Measurements from ENCODE around the gene ADRB1. TPM values are rescaled to one million over a fixed set of nuclear protein-coding genes. Genes with fewer than 3 reads are reported as not detected.
A peak's percentile ranks its signal among the peaks of the same experiment; 100 is the strongest.

Gene ADRB1
- total RNA-seq, 6 donors from 2014 or later: 18.9 to 37.2 (median 26.8) TPM

- H3K4me3 ChIP-seq: no peak overlapping the region
- WGBS, 2 donors: 0 to 79% methylated on average over 1 of the region's 1 CpG
- no peaks in the 10 kb centered on the region for H3K36me3 ChIP-seq
- TF ChIP-seq, protein P1, sequence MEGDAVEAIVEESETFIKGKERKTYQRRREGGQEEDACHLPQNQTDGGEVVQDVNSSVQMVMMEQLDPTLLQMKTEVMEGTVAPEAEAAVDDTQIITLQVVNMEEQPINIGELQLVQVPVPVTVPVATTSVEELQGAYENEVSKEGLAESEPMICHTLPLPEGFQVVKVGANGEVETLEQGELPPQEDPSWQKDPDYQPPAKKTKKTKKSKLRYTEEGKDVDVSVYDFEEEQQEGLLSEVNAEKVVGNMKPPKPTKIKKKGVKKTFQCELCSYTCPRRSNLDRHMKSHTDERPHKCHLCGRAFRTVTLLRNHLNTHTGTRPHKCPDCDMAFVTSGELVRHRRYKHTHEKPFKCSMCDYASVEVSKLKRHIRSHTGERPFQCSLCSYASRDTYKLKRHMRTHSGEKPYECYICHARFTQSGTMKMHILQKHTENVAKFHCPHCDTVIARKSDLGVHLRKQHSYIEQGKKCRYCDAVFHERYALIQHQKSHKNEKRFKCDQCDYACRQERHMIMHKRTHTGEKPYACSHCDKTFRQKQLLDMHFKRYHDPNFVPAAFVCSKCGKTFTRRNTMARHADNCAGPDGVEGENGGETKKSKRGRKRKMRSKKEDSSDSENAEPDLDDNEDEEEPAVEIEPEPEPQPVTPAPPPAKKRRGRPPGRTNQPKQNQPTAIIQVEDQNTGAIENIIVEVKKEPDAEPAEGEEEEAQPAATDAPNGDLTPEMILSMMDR (IDR thresholded peaks at IDR 0.05): no peak
- no peak for TF ChIP-seq POLR2A (IDR thresholded peaks at IDR 0.05)
- H3K27ac ChIP-seq: no peak overlapping the region
- no peaks in the 10 kb centered on the region for H3K9me3 ChIP-seq
- H3K4me1 ChIP-seq: no peaks in the 10 kb centered on the region
- no peak for ATAC-seq (ENCODE audit: low FRiP score in 2 of 2)
- H3K27me3 ChIP-seq: no peaks in the 10 kb centered on the region
- no peak for DNase-seq
These were observed 28.0 kb upstream of the ADRB1 start for GRCh38 chr10:114015708-114016107.

DNA sequence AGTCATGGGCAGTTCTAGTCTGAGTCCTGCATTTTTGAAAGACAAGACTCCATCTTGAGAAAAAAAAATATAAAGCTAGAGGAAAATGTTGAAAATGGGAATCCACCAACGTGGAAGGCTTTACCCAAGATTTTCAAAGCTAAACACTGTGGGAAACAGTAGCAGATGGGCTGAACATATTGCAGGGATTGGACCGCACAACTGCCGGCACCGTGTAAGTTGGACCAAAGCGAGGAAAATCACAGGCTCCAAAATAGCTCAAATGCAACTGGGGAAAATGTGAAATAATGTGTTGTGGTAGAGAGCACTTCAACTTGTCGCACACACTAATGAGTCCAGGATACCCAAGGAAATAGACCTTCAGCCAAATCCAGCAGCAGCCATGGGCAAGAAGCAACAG, 26.4 kb upstream of the ADRB1 start:
- DNase-seq (no peak), ATAC-seq (ENCODE audit: low FRiP score in 2 of 2) (no peak)
- Histone ChIP-seq H3K27ac (no peak overlapping the region), H3K36me3 (no peaks in the 10 kb centered on the region), H3K27me3 (no peaks in the 10 kb centered on the region), H3K9me3 (no peaks in the 10 kb centered on the region), H3K4me1 (peaks cover under 1 to 10% (median 6%) of the 10 kb centered on the region in 4 donors), H3K4me3 (no peak overlapping the region)
- 76 to 95% methylated on average over 6 of the region's 6 CpGs for WGBS, 2 donors
- no peak for TF ChIP-seq POLR2A (IDR thresholded peaks at IDR 0.05)
- TF ChIP-seq, protein P1 (IDR thresholded peaks at IDR 0.05): no peak
- TF ChIP-seq EP300 (IDR thresholded peaks at IDR 0.05): no peak
- TF ChIP-seq POLR2AphosphoS5 (IDR thresholded peaks at IDR 0.05): no peak

DNA sequence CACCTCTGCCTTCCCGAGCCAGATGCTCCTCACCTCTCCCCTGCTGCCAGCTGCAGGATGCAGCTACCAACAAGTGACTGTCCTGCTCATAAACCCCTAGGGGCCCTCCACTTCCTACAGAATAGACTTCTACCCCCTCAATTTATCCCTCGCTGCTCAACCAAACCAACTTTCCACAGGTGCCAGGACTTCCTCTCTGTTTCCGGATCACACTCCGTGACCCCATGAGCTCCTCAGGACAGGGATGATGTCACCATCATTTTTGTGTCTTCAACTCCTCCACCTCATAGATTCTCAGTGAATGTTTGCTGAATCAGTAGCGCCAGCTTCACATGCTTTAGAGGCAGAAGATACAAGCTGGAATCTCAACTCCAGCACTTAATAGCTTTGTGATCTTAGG, 25.8 kb upstream of the ADRB1 start:
- peaks cover 5 to 15% (median 8%) of the 10 kb centered on the region in 4 donors for H3K4me1 ChIP-seq
- 47 to 75% methylated on average over 5 of the region's 5 CpGs for WGBS, 2 donors
- H3K36me3 ChIP-seq: no peaks in the 10 kb centered on the region

DNA sequence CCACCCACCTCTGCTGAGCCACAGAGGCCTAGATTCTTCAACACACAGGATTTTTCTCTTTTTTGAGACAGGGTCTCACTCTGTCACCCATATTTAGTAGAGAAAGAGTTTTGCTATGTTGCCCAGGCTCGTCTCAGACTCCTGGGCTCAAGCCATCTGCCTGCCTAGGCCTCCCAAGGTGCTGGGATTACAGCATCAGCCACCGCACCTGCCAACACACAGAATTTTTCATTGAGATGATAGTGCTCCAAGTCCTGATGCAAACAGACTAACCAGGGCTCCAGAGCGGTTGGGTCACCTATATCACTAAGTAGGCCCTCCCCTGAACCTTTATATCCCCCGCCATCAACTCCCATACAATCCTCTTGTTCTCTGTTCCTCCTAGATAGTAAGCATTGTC, 24.4 kb upstream of the ADRB1 start:
- DNase-seq: no peak
- Histone ChIP-seq H3K4me3 (no peak overlapping the region), H3K27me3 (no peaks in the 10 kb centered on the region), H3K4me1 (peaks cover 5 to 19% (median 11%) of the 10 kb centered on the region in 4 donors), H3K9me3 (no peaks in the 10 kb centered on the region), H3K27ac (no peak overlapping the region), H3K36me3 (no peaks in the 10 kb centered on the region)
- no peak for ATAC-seq (ENCODE audit: low FRiP score in 2 of 2)
- WGBS, 2 donors: 92 to 99% methylated on average over 4 of the region's 4 CpGs
- TF ChIP-seq, protein P1 (IDR thresholded peaks at IDR 0.05): no peak
- TF ChIP-seq POLR2AphosphoS5 (IDR thresholded peaks at IDR 0.05): no peak
- TF ChIP-seq EP300 (IDR thresholded peaks at IDR 0.05): no peak
- no peak for TF ChIP-seq POLR2A (IDR thresholded peaks at IDR 0.05)

More for the DNA sequence above, 25.8 kb upstream of the ADRB1 start:
- Histone ChIP-seq H3K27ac (no peak overlapping the region), H3K4me3 (no peak overlapping the region), H3K9me3 (no peaks in the 10 kb centered on the region), H3K27me3 (no peaks in the 10 kb centered on the region)
- TF ChIP-seq POLR2A (IDR thresholded peaks at IDR 0.05): no peak
- DNase-seq (no peak), ATAC-seq (ENCODE audit: low FRiP score in 2 of 2) (no peak)

GRCh38 chr10:114021154-114021553, 22.5 kb upstream of the ADRB1 start:
- peak in 1 of 2 donors; percentile 53 for DNase-seq
- no peak for ATAC-seq (ENCODE audit: low FRiP score in 2 of 2)
- Histone ChIP-seq H3K36me3 (no peaks in the 10 kb centered on the region), H3K4me1 (peaks cover 22 to 36% (median 29%) of the 10 kb centered on the region in 4 donors), H3K27ac (peak overlapping the region in 1 of 4 donors; percentile 27), H3K27me3 (no peaks in the 10 kb centered on the region), H3K9me3 (no peaks in the 10 kb centered on the region), H3K4me3 (no peak overlapping the region)
- 61 to 63% methylated on average over 3 of the region's 3 CpGs for WGBS, 2 donors
- TF ChIP-seq, protein P1 (IDR thresholded peaks at IDR 0.05): no peak
- TF ChIP-seq POLR2AphosphoS5 (IDR thresholded peaks at IDR 0.05): no peak

All from upper lobe of left lung (tissue), 6 donors.